ENCODE data around the gene GRB2.
A peak's percentile ranks its signal among the peaks of the same experiment; 100 is the strongest.
"Not testable (repeated sequence)": the region's sequence is repeated elsewhere in the genome, so short reads cannot be mapped to it uniquely, and the experiment has no call there.

Gene GRB2

DNA sequence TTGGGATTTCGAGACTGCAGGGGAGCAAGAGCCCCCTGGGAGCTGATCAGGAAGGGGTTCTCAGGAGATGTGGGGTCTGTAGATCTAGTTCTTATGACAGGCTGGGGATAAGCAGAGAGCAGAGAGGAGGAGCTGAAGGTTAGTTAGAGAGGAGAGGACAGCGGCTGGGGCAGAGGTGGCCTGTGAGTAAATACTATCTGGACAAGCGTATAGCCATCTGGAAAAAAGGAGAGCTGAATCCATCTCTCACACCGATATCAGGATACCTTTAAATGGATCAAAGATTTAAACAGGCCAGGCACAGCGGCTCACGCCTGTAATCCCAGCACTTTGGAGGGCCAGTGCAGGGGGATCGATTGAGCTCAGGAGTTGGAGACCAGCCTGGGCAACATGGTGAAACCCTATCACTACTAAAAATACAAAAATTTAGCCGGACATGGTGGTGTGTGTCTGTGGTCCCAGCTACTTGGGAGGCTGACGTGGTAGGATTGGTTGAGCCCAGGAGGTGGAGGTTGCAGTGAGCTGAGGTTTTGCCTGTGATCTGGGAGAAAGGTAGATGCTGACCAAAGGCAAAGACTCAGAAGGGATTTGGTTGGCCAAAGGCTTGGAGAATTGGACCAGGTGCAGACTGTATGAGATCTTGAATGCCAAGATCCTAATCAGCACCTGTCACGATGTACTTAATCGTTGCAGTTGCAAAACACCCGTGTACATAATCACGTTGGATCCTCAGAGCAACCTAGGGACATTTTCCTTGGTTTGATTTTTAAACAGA is 97.3 kb downstream of the GRB2 start:
- TF ChIP-seq, protein P1, sequence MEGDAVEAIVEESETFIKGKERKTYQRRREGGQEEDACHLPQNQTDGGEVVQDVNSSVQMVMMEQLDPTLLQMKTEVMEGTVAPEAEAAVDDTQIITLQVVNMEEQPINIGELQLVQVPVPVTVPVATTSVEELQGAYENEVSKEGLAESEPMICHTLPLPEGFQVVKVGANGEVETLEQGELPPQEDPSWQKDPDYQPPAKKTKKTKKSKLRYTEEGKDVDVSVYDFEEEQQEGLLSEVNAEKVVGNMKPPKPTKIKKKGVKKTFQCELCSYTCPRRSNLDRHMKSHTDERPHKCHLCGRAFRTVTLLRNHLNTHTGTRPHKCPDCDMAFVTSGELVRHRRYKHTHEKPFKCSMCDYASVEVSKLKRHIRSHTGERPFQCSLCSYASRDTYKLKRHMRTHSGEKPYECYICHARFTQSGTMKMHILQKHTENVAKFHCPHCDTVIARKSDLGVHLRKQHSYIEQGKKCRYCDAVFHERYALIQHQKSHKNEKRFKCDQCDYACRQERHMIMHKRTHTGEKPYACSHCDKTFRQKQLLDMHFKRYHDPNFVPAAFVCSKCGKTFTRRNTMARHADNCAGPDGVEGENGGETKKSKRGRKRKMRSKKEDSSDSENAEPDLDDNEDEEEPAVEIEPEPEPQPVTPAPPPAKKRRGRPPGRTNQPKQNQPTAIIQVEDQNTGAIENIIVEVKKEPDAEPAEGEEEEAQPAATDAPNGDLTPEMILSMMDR (conservative IDR thresholded peaks at IDR 0.05) = no peak
- no peak overlapping the region for H3K27ac ChIP-seq

- no peak overlapping the region for H3K27ac ChIP-seq
- TF ChIP-seq, protein P1 (conservative IDR thresholded peaks at IDR 0.05) = no peak
Observed at GRCh38 chr17:75301502-75302206, 103.8 kb downstream of the GRB2 start.

DNA sequence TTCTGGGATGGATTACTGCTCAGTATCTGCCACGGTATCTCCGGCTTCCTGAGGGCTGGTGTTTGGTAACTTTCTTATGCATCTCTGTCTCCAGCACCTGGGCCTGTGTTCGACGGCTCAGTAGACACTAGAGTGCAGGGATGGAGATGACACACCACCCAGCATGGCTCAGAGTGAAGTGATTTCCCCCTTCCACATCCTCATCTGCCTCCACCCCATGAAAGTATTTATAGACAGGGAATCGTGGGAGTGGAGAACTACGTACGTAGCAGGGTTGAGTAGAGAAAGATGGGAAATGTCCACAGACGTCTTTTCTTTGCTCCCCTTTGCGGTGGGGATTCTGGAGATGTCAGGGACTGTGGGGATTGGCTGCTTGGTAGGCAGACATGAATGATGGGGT is 104.4 kb downstream of the GRB2 start:
- TF ChIP-seq, protein P1 (conservative IDR thresholded peaks at IDR 0.05) = no peak
- H3K27ac ChIP-seq = no peak overlapping the region

- TF ChIP-seq, protein P1 (conservative IDR thresholded peaks at IDR 0.05) = no peak
- H3K27ac ChIP-seq = no peak overlapping the region
Observed at GRCh38 chr17:75300280-75300679, 105.2 kb downstream of the GRB2 start.

- H3K27ac ChIP-seq = no peak overlapping the region
- TF ChIP-seq, protein P1 (conservative IDR thresholded peaks at IDR 0.05) = no peak
Observed at GRCh38 chr17:75295201-75296158, 110.0 kb downstream of the GRB2 start.

DNA sequence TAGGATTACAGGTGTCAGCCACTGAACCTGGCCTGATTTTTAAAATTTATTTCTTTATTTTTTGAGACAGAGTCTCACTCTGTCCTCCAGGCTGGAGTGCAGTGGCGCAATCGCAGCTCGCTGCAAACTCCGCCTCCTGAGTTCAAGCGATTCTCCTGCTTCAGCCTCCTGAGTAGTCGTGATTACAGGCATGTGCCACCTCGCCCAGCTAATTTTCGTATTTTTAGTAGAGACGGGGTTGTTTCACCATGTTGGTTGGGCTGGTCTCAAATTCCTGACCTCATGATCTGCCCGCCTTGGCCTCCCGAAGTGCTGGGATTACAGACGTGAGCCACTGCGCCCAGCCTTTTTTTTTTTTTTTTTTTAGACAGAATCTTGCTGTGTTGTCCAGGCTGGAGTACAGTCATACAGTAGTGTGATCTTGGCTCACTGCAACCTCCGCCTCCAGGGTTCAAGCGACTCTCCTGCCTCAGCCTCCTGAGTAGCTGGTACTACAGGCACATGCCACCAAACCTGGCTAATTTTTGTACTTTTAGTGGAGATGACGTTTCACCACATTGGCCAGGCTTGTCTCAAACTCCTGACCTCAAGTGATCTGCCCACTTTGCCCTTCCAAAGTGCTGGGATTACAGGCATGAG is 112.5 kb downstream of the GRB2 start:
- not testable (repeated sequence) for H3K27ac ChIP-seq

DNA sequence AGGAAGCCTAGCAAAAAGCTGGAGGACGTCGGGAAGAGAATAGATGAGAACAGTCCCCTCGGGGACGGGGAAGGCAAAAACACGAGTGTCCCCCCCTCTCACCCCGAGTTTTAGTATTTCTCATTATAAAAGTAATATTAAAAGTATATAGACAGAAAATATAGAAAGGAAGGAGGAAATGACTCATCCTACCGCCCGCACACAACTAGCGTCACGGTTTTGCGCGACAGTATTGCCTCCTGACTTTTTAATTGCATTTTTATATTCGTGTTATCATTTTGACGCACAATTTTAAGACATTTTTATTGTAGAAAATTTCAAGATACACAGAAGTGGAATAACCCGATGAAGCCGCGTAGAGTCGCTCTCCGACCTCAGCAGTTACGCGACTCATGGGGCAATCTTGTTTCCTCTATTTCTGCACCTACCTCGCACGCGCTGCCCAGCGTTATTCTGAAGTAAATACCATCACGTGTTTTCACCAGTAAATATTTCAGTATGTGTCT is 115.6 kb downstream of the GRB2 start:
- TF ChIP-seq, protein P1 (conservative IDR thresholded peaks at IDR 0.05) = 0 out of 2 replicates have a peak, but pooled peaks have one; percentile 30

More for the DNA sequence above, 115.6 kb downstream of the GRB2 start:
- H3K27ac ChIP-seq = peak overlapping the region; percentile 77

Measured in VCaP (cell line).